Gastroesophageal sphincter (tissue), 4 donors: ENCODE data around the gene MYBPC1. TPM values are rescaled to one million over a fixed set of nuclear protein-coding genes. Genes with fewer than 3 reads are reported as not detected.

ENCODE experiments used
- ATAC-seq: fragments of 150-250 bp; one replicate; pipeline ENCODE4 v1.9.1; 2016; ENCODE audit warnings: mild to moderate bottlenecking, moderate library complexity
- H3K27ac ChIP-seq, 4 donors: fragments of 200-600 bp; sonication (generic) in 3 of 4; 1 replicate in 3 of 4; 2 replicates in 1 of 4; pipeline ENCODE4 v1.5.1; 2016 to 2019
- H3K27me3 ChIP-seq: fragments of 200-600 bp; sonication (generic); one replicate; pipeline ENCODE4 v1.5.1; 2019
- H3K36me3 ChIP-seq, 2 donors: fragments of 200-600 bp; sonication (generic); one replicate each; pipeline ENCODE4 v1.5.1; 2019; ENCODE audit warnings: control low read depth in 1 of 2
- H3K4me1 ChIP-seq, 3 donors: fragments of 200-600 bp; sonication (generic); 1 replicate in 2 of 3; 2 replicates in 1 of 3; pipeline ENCODE4 v1.5.1; 2016 to 2019; ENCODE audit warnings: control low read depth in 2 of 3
- H3K4me3 ChIP-seq, 2 donors: fragments of 200-600 bp; sonication (generic); one replicate each; pipeline ENCODE4 v1.5.1; 2019; ENCODE audit warnings: mild to moderate bottlenecking in 1 of 2, moderate library complexity in 1 of 2
- H3K9me3 ChIP-seq, 3 donors: fragments of 200-600 bp; sonication (generic); one replicate each; pipeline ENCODE4 v1.5.1; 2017 to 2019; ENCODE audit warnings: control low read depth in 2 of 3
- EP300 ChIP-seq: sonication (generic); formaldehyde crosslinking; IDR thresholded peaks from one replicate; pipeline ENCODE4 v1.6.1; 2017; ENCODE audit warnings: antibody characterized with exemption, mild to moderate bottlenecking
- POLR2A ChIP-seq, 2 donors: fragments of 450-650 bp; IDR thresholded peaks; one replicate each; pipeline ENCODE4 v1.6.1; 2017; ENCODE audit warnings: antibody characterized with exemption in 2 of 2, mild to moderate bottlenecking in 2 of 2, moderate library complexity in 1 of 2
- POLR2AphosphoS5 ChIP-seq: sonication (generic); formaldehyde crosslinking; IDR thresholded peaks from one replicate; pipeline ENCODE4 v1.6.1; 2017; ENCODE audit warnings: antibody characterized with exemption
- WGBS, 2 donors: methylation state at CpG; one replicate each; pipeline ENCODE4 v1.1.5; 2018; ENCODE audit warnings: low coverage in 1 of 2; 5-methylcytosine and 5-hydroxymethylcytosine counted together
- total RNA-seq, 4 donors: library from RNA; depleted of rRNA; stranded (reverse); fragments of >200 nt; gene quantifications; one replicate each; pipeline ENCODE4 v1.1.0, GENCODE V29; 2016
- TF ChIP-seq, protein P1 (sequence below), 4 experiments: fragments of 200-600 bp in 2 of 4; fragments of 450-650 bp in 2 of 4; sonication (generic) in 1 of 4; IDR thresholded peaks; one replicate each; pipeline ENCODE4 v1.5.1; 2017 to 2019; ENCODE audit warnings: antibody characterized with exemption in 4 of 4, mild to moderate bottlenecking in 2 of 4, moderate library complexity in 2 of 4

Gene MYBPC1
- total RNA-seq, 4 donors from 2014 or later, result 0.15 TPM; not detected in 3

DNA sequence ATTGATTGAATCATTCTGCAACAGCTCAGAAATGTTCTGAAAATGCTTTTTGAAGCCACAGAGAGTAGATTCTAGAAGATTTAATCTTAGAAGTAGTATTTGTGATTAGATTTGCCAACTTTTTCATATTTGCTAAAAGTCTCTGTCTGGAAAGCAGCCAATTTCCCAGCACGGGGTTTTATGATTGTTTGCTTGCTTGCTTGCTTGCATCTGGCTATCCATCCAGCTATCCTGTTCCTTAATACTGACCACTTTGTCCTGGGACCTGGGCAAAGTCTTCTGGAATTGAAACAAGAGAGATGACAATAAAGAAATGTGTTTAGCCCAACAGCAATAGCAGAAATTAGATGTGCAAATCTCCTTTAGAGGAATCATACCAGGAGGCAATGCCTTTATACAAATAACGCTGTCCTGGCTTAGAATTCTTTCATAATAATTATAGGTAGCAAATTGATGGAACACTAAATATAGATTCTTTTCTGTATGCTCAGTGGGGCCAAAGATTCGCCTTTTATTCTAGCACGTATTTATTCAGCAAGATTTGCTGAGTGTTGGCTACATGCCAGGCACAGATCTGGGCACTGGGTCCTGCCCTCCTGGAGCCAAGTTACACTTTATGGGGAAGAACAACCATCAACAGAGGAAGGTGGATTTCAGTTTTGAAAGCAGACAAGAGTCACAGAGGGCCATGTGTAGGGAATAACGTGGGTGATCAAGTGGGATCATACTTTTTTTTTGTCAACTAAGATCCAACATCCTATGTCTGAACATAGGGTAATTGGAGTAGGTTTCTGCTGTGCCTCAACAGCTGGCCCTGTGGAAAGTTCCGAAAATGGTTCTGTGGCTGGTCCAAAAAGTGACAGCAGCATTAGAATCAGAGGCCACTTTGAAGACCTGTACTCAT lies 25.3 kb downstream of the MYBPC1 start:
- no peak overlapping the region for H3K27ac ChIP-seq
- no peak overlapping the region for H3K4me3 ChIP-seq
- H3K27me3 ChIP-seq, result peaks cover 3% of the 10 kb centered on the region
- no peaks in the 10 kb centered on the region for H3K36me3 ChIP-seq
- 51 to 61% methylated on average over 6 of the region's 6 CpGs for WGBS, 2 donors
- H3K4me1 ChIP-seq, result peaks cover 0 to 27% (median 0%) of the 10 kb centered on the region in 3 donors
- ATAC-seq, result no peak
- TF ChIP-seq POLR2A (IDR thresholded peaks at IDR 0.05) (no peak), POLR2AphosphoS5 (no peak), EP300 (no peak)
- TF ChIP-seq, protein P1, sequence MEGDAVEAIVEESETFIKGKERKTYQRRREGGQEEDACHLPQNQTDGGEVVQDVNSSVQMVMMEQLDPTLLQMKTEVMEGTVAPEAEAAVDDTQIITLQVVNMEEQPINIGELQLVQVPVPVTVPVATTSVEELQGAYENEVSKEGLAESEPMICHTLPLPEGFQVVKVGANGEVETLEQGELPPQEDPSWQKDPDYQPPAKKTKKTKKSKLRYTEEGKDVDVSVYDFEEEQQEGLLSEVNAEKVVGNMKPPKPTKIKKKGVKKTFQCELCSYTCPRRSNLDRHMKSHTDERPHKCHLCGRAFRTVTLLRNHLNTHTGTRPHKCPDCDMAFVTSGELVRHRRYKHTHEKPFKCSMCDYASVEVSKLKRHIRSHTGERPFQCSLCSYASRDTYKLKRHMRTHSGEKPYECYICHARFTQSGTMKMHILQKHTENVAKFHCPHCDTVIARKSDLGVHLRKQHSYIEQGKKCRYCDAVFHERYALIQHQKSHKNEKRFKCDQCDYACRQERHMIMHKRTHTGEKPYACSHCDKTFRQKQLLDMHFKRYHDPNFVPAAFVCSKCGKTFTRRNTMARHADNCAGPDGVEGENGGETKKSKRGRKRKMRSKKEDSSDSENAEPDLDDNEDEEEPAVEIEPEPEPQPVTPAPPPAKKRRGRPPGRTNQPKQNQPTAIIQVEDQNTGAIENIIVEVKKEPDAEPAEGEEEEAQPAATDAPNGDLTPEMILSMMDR (IDR thresholded peaks at IDR 0.05), result no peak
- no peaks in the 10 kb centered on the region for H3K9me3 ChIP-seq

DNA sequence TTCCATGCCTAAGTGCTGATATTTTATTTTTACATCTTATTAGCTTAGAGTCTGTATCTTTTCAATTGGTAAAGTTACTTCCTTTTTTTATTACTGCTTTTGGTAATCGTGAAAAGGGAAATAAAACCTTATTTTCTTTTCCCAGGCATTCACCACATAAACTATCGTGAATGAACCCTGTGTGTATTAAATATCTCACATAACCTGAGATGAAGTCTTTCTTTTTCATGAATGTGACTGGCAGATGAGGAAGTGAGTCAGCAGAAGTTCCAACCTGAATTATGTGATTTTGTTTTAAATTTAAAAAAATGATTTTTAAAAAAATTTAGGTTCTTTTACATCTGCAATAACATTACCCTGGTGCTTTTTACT lies 26.0 kb downstream of the MYBPC1 start:
- TF ChIP-seq POLR2AphosphoS5 (no peak), POLR2A (IDR thresholded peaks at IDR 0.05) (no peak), EP300 (no peak)
- TF ChIP-seq, protein P1 (IDR thresholded peaks at IDR 0.05), result no peak
- WGBS, 2 donors, result 58 to 80% methylated on average over 2 of the region's 2 CpGs
- peaks cover 0 to 21% (median 0%) of the 10 kb centered on the region in 3 donors for H3K4me1 ChIP-seq
- no peak overlapping the region for H3K27ac ChIP-seq
- peaks cover 3% of the 10 kb centered on the region for H3K27me3 ChIP-seq
- H3K4me3 ChIP-seq, result no peak overlapping the region
- ATAC-seq, result no peak
- no peaks in the 10 kb centered on the region for H3K36me3 ChIP-seq
- H3K9me3 ChIP-seq, result no peaks in the 10 kb centered on the region

DNA sequence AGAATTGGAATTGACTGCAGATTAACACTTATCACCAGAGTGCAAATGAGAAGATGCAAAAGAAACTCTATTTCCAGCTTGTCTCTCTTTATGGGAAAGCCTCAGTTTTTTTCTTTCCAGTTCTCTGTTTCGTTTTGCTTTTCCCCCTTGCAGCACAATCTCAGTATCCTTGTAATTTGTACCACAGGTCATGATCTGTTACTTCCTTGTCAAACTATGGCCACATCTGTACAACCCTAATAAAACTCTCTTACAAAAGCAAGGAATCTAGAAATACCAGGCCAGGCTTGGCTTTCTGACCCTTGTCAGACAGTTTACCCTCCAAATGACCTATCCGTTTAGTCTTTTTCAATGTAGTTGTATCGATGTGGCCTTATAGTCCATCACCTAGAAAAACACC lies 33.9 kb downstream of the MYBPC1 start:
- H3K4me1 ChIP-seq, result no peaks in the 10 kb centered on the region
- H3K4me3 ChIP-seq, result no peak overlapping the region
- H3K27ac ChIP-seq, result no peak overlapping the region
- TF ChIP-seq, protein P1 (IDR thresholded peaks at IDR 0.05), result no peak
- TF ChIP-seq POLR2A (IDR thresholded peaks at IDR 0.05), result no peak
- no peak for TF ChIP-seq POLR2AphosphoS5
- TF ChIP-seq EP300, result no peak
- ATAC-seq, result no peak
- H3K9me3 ChIP-seq, result no peaks in the 10 kb centered on the region
- no peaks in the 10 kb centered on the region for H3K36me3 ChIP-seq
- H3K27me3 ChIP-seq, result no peaks in the 10 kb centered on the region
- WGBS, 2 donors, result 50 to 56% methylated on average over 1 to 3 of the region's 3 CpGs

DNA sequence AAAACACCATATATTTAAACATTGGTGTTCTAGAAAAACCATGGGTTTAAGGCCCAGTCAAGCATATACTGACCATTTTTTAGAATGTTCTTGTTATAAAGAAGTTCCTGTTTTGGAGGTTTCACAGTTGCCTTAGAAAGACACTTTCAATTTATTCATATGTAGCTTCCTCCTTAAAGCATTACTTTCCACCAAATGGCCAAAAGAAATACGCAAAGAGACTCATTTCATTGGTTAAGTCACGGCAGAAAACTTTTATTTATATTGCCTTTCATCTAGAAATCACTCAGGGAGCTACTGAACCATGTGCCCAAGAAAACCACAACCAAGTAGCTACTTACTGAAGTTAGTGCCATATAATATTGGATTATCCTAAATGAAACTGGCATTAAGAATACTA lies 40.0 kb downstream of the MYBPC1 start:
- no peak overlapping the region for H3K27ac ChIP-seq
- no peak overlapping the region for H3K4me3 ChIP-seq
- peaks cover under 1% of the 10 kb centered on the region for H3K27me3 ChIP-seq
- WGBS, 2 donors, result 62 to 90% methylated on average over 2 of the region's 2 CpGs
- no peaks in the 10 kb centered on the region for H3K9me3 ChIP-seq
- no peaks in the 10 kb centered on the region for H3K36me3 ChIP-seq
- no peaks in the 10 kb centered on the region for H3K4me1 ChIP-seq
- TF ChIP-seq POLR2AphosphoS5, result no peak
- TF ChIP-seq, protein P1 (IDR thresholded peaks at IDR 0.05), result no peak
- no peak for TF ChIP-seq POLR2A (IDR thresholded peaks at IDR 0.05)
- no peak for TF ChIP-seq EP300
- no peak for ATAC-seq

DNA sequence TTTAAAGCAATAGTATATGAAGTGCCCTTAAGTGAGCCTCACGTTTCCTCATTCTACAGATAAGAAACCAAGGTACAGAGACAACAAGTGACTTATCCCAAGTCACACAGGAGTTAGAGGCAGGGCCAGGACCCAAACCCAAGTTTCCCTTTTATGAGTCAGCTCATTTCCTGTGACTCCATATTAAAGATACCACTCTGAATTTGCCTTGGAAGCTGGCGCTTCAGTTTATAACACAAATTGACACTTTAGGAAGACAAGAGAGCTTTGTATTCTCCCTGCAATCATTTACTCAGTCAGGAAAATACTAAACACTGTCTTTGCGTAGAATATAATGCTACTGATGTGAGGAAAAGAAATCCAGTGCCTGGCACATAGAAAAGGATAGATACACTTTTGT lies 43.2 kb downstream of the MYBPC1 start:
- Histone ChIP-seq H3K9me3 (no peaks in the 10 kb centered on the region), H3K4me1 (peaks cover 0 to 9% (median 0%) of the 10 kb centered on the region in 3 donors), H3K27me3 (peaks cover 27% of the 10 kb centered on the region), H3K27ac (no peak overlapping the region), H3K36me3 (no peaks in the 10 kb centered on the region), H3K4me3 (no peak overlapping the region)
- 53 to 59% methylated on average over 3 of the region's 3 CpGs for WGBS, 2 donors
- TF ChIP-seq EP300, result no peak
- no peak for TF ChIP-seq POLR2AphosphoS5
- TF ChIP-seq, protein P1 (IDR thresholded peaks at IDR 0.05), result no peak
- no peak for TF ChIP-seq POLR2A (IDR thresholded peaks at IDR 0.05)
- ATAC-seq, result no peak
